ENCODE results near the gene GPR26. TPM values are rescaled to one million over a fixed set of nuclear protein-coding genes. Genes with fewer than 3 reads are reported as not detected.

GPR26 gene
- total RNA-seq, 2 donors from 2014 or later, result not detected

DNA sequence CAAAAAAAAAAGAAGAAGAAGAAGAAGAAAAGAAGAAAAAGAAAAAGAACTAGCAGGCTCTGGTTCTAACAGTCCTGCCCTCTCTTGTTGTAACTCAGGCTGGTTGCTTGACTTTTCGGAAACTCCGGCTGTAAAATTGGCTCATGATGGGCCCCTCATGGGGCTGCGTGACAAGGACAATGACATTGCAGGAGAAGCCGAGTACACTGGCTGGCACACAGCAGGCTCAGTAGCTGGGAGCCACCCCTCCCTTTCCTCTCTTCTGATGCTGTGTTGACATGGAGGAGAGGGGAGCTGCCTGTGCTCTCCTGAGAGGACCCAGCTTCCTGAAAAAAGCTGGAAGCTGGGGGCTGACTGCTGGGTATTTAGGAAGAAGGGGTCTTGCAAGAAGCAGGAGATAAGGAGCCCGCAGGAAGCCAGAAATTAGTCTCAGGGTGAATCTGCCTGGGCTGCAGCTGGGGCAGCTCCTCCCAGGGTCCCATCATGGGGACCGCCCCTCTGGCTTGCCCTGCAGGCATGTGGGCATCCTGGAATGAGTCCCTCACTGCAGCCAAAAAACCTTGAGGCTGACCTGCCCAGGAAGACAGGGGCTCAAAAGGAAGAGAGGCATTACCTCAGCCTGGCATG, 14.6 kb upstream of the GPR26 start:
- no peak overlapping the region for H3K4me3 ChIP-seq
- TF ChIP-seq, protein P1, sequence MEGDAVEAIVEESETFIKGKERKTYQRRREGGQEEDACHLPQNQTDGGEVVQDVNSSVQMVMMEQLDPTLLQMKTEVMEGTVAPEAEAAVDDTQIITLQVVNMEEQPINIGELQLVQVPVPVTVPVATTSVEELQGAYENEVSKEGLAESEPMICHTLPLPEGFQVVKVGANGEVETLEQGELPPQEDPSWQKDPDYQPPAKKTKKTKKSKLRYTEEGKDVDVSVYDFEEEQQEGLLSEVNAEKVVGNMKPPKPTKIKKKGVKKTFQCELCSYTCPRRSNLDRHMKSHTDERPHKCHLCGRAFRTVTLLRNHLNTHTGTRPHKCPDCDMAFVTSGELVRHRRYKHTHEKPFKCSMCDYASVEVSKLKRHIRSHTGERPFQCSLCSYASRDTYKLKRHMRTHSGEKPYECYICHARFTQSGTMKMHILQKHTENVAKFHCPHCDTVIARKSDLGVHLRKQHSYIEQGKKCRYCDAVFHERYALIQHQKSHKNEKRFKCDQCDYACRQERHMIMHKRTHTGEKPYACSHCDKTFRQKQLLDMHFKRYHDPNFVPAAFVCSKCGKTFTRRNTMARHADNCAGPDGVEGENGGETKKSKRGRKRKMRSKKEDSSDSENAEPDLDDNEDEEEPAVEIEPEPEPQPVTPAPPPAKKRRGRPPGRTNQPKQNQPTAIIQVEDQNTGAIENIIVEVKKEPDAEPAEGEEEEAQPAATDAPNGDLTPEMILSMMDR (IDR thresholded peaks at IDR 0.05), result no peak
- H3K27ac ChIP-seq, result no peak overlapping the region
- ATAC-seq (ENCODE audit: insufficient number of reproducible peaks, low FRiP score, low read depth) (no peak), DNase-seq (ENCODE audit: low spot score) (no peak)
- H3K36me3 ChIP-seq, result no peaks in the 10 kb centered on the region
- H3K4me1 ChIP-seq (ENCODE audit: control insufficient read depth in 1 of 2, low read depth in 2 of 2), result no peaks in the 10 kb centered on the region
- H3K9me3 ChIP-seq, result peaks cover 3% of the 10 kb centered on the region
- no peaks in the 10 kb centered on the region for H3K27me3 ChIP-seq (replicated peaks; ENCODE audit: insufficient read depth)

DNA sequence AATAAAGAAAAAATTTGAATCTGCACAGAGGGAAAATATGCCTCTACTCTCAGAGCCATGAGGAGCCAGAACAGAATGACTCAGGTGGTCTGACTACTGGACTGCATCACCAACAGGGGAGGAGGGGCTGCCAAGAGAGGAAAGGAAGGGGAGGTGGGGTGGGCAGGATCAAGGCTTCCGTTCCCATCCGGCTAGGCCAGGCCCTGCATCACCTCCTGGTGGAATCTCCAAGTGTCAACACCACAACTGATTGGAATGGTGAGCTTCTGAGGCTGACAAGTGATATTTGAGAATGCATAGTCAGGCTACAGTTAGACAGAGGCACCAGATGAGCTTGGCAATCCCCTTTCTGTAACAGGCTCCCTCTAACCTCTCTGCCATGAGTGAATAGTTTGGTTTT, 10.4 kb upstream of the GPR26 start:
- no peaks in the 10 kb centered on the region for H3K27me3 ChIP-seq (replicated peaks; ENCODE audit: insufficient read depth)
- DNase-seq (ENCODE audit: low spot score), result no peak
- TF ChIP-seq, protein P1 (IDR thresholded peaks at IDR 0.05), result no peak
- no peak overlapping the region for H3K27ac ChIP-seq
- H3K4me3 ChIP-seq, result no peak overlapping the region
- H3K36me3 ChIP-seq, result no peaks in the 10 kb centered on the region
- no peaks in the 10 kb centered on the region for H3K4me1 ChIP-seq (ENCODE audit: control insufficient read depth in 1 of 2, low read depth in 2 of 2)
- peaks cover 3% of the 10 kb centered on the region for H3K9me3 ChIP-seq
- no peak for ATAC-seq (ENCODE audit: insufficient number of reproducible peaks, low FRiP score, low read depth)

DNA sequence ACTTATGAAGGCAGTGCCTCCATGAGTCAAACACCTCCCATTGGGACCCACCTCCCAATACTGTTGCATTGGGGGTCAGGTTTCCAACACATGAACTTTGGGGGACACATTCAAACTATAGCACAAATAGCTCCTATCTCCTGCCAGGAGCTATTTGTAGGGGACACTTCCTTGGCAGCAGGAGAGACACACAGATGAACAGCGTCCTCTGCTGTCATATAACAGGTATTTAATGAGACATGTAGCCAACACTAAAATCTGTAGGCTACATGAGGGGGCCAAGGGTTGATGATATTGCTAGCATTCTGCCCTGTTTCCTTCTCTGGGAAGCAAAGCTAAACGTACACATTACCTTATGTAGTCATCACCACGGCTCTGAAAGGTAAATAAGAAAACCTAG, 2.6 kb upstream of the GPR26 start:
- TF ChIP-seq, protein P1 (IDR thresholded peaks at IDR 0.05), result no peak
- Histone ChIP-seq H3K9me3 (no peaks in the 10 kb centered on the region), H3K4me3 (no peak overlapping the region), H3K27ac (no peak overlapping the region), H3K4me1 (ENCODE audit: control insufficient read depth in 1 of 2, low read depth in 2 of 2) (no peaks in the 10 kb centered on the region), H3K36me3 (no peaks in the 10 kb centered on the region), H3K27me3 (replicated peaks; ENCODE audit: insufficient read depth) (peaks cover 3% of the 10 kb centered on the region)
- ATAC-seq (ENCODE audit: insufficient number of reproducible peaks, low FRiP score, low read depth) (no peak), DNase-seq (ENCODE audit: low spot score) (no peak)

DNA sequence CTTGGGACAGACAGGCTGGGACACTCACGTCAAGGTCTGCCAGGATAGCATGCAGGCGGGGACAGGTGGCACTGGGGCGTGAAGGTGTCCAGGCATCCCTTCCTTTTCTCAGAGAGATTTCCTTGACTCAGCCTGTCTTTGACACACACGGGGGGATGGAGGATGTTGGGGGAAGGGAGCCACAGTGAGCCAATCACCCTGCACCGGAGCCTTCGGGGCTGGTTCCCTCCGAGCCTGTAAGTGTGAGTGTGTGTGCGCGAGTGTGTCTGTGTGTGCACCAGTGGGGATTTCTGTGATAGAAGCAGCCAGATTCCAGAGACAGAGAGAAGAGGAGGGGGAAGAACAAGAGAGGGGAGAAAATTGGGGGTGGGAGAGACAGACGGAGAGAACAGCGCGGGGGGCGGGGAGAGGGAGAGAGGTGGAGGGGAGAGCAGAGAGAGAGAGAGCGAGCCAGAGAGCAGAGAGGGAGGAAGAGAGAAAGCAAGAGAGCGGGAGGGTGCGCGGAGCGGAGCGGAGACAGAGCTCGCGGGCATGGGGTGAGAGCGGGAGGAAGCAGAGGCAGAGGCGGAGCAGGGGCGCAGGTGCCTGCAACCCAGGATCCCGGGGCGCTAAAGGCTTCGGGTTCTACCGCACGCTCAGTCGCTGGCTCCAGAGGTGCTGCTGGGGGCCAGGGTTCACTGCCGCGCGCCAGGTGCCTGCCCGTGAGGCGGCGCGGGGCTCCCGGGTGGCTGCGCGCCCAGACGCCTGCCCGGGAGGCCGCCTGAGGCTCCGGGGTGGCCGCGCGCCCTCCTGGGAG, 466 bp upstream of the GPR26 start:
- Histone ChIP-seq H3K36me3 (no peaks in the 10 kb centered on the region), H3K4me3 (no peak overlapping the region), H3K9me3 (no peaks in the 10 kb centered on the region), H3K4me1 (ENCODE audit: control insufficient read depth in 1 of 2, low read depth in 2 of 2) (no peaks in the 10 kb centered on the region), H3K27ac (no peak overlapping the region), H3K27me3 (replicated peaks; ENCODE audit: insufficient read depth) (peaks cover 3% of the 10 kb centered on the region)
- DNase-seq (ENCODE audit: low spot score) (no peak), ATAC-seq (ENCODE audit: insufficient number of reproducible peaks, low FRiP score, low read depth) (no peak)
- TF ChIP-seq, protein P1 (IDR thresholded peaks at IDR 0.05), result no peak

DNA sequence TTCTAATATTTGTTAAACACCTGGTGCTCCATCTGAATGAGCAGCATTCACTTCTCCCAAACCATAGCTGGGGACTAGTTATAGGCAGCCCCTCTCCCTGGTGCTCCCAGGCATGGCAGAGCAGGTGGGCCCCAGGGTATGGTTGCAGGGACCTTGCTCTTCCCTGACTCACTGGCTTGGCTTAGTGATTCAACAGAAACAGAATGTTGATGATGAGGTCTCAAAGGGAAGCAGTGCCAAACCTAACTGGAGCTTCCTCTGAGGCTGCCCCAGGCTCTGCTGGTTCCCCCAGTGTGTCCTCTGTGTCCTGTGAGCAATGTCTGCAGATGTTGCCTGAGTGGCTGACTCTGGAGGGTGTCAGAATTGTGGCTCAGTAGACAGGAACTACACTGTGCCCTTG, 3.7 kb downstream of the GPR26 start:
- Histone ChIP-seq H3K27ac (no peak overlapping the region), H3K27me3 (replicated peaks; ENCODE audit: insufficient read depth) (peaks cover 3% of the 10 kb centered on the region), H3K9me3 (no peaks in the 10 kb centered on the region), H3K4me3 (no peak overlapping the region), H3K4me1 (ENCODE audit: control insufficient read depth in 1 of 2, low read depth in 2 of 2) (no peaks in the 10 kb centered on the region), H3K36me3 (no peaks in the 10 kb centered on the region)
- ATAC-seq (ENCODE audit: insufficient number of reproducible peaks, low FRiP score, low read depth) (no peak), DNase-seq (ENCODE audit: low spot score) (no peak)
- TF ChIP-seq, protein P1 (IDR thresholded peaks at IDR 0.05), result no peak
